Dermis microvascular lymphatic vessel endothelial cell (primary cell): ENCODE measurements around the gene SERTAD4. TPM values are rescaled to one million over a fixed set of nuclear protein-coding genes. Genes with fewer than 3 reads are reported as not detected.
"Not testable (repeated sequence)": the region's sequence is repeated elsewhere in the genome, so short reads cannot be mapped to it uniquely, and the experiment has no call there.

ENCODE experiments used
- DNase-seq, 2 donors: peaks; one replicate each; pipeline versions ENCODE4 v3.0.0 to v3.0.0-alpha.2; 2010; ENCODE audit warnings: low read depth in 2 of 2
- total RNA-seq: library from RNA; depleted of rRNA; stranded (reverse); fragments of >200 nt; gene quantifications from 2 replicates; pipeline ENCODE4 v1.2.1, GENCODE V29; 2014

SERTAD4 gene
- 0.25 and 0.26 TPM in 2 replicates for total RNA-seq

GRCh38 chr1:210232511-210233215 is at the start of gene SERTAD4:
Gene SERTAD4, plus strand, starts transcription at chr1:210232796. Its CDS starts 5,165 bp downstream, at chr1:210237961.
- DNase-seq, result peak in 1 of 2 donors; percentile 51

- no peak for DNase-seq
These were observed 47.5 kb upstream of the SERTAD4 start for GRCh38 chr1:210185063-210185462.

GRCh38 chr1:210187849-210188606 is 44.6 kb upstream of the SERTAD4 start:
- DNase-seq, result not testable (repeated sequence)

- no peak for DNase-seq
These were observed 43.2 kb upstream of the SERTAD4 start for GRCh38 chr1:210189426-210189825.

- no peak for DNase-seq
These were observed 36.9 kb upstream of the SERTAD4 start for GRCh38 chr1:210195635-210196160.

GRCh38 chr1:210196266-210196665 is 36.3 kb upstream of the SERTAD4 start:
- not testable (repeated sequence) for DNase-seq

GRCh38 chr1:210198840-210199239 is 33.8 kb upstream of the SERTAD4 start:
- no peak for DNase-seq

- no peak for DNase-seq
These were observed 32.4 kb upstream of the SERTAD4 start for GRCh38 chr1:210200124-210200736.

- DNase-seq, result no peak
These were observed 30.9 kb upstream of the SERTAD4 start for GRCh38 chr1:210201681-210202080.

- no peak for DNase-seq
These were observed 24.8 kb upstream of the SERTAD4 start for GRCh38 chr1:210207597-210208450.

- no peak for DNase-seq
These were observed 19.3 kb upstream of the SERTAD4 start for GRCh38 chr1:210213335-210213734.

- no peak for DNase-seq
These were observed 17.8 kb upstream of the SERTAD4 start for GRCh38 chr1:210214573-210215409.

GRCh38 chr1:210217482-210217881 is 15.1 kb upstream of the SERTAD4 start:
- DNase-seq, result no peak

- no peak for DNase-seq
These were observed 14.5 kb upstream of the SERTAD4 start for GRCh38 chr1:210218047-210218446.

GRCh38 chr1:210222340-210223006 is 10.1 kb upstream of the SERTAD4 start:
- DNase-seq, result no peak

- DNase-seq, result no peak
These were observed 9.2 kb upstream of the SERTAD4 start for GRCh38 chr1:210223226-210223904.

GRCh38 chr1:210228158-210228557 is 4.4 kb upstream of the SERTAD4 start:
- no peak for DNase-seq

GRCh38 chr1:210230149-210230695 is 2.4 kb upstream of the SERTAD4 start:
- DNase-seq, result no peak
